Lower leg skin (tissue), 4 donors: ENCODE results near the gene RASGRP2. TPM values are rescaled to one million over a fixed set of nuclear protein-coding genes. Genes with fewer than 3 reads are reported as not detected.

Experiments used
- DNase-seq, 2 donors: peaks; one replicate each; pipeline ENCODE4 v3.0.0-alpha.2; 2019; ENCODE audit warnings: low spot score in 2 of 2
- H3K4me3 ChIP-seq: fragments of 200-600 bp; sonication (generic); 2 replicates; pipeline ENCODE4 v1.5.1; 2017; ENCODE audit warnings: mild to moderate bottlenecking, low read depth; ENCODE audit not compliant: poor library complexity, severe bottlenecking
- POLR2A ChIP-seq, 2 donors: fragments of 450-650 bp; IDR thresholded peaks; one replicate each; pipeline ENCODE4 v1.6.1; 2016 to 2017; ENCODE audit warnings: antibody characterized with exemption in 2 of 2, mild to moderate bottlenecking in 1 of 2, moderate library complexity in 1 of 2
- WGBS, 2 donors: methylation state at CpG; one replicate each; pipeline ENCODE4 v1.1.5; 2018; 5-methylcytosine and 5-hydroxymethylcytosine counted together
- intact Hi-C: fragments of 100-400 bp; cut with DNase I; formaldehyde crosslinking; loops from one replicate; pipeline ENCODE4 v1.15.0; 2023; ENCODE audit warnings: low total_unique reads
- total RNA-seq, 4 donors: library from RNA; depleted of rRNA; stranded (reverse); fragments of >200 nt; gene quantifications; one replicate each; pipeline ENCODE4 v1.1.0, GENCODE V29; 2016
- TF ChIP-seq, protein P1 (sequence below), 3 donors: fragments of 450-650 bp; IDR thresholded peaks; one replicate each; pipeline ENCODE4 v1.5.1; 2016; ENCODE audit warnings: antibody characterized with exemption in 3 of 3, mild to moderate bottlenecking in 3 of 3, moderate library complexity in 2 of 3

RASGRP2 gene
- total RNA-seq, 4 donors from 2014 or later, result 1.1 to 10.0 (median 5.0) TPM

DNA sequence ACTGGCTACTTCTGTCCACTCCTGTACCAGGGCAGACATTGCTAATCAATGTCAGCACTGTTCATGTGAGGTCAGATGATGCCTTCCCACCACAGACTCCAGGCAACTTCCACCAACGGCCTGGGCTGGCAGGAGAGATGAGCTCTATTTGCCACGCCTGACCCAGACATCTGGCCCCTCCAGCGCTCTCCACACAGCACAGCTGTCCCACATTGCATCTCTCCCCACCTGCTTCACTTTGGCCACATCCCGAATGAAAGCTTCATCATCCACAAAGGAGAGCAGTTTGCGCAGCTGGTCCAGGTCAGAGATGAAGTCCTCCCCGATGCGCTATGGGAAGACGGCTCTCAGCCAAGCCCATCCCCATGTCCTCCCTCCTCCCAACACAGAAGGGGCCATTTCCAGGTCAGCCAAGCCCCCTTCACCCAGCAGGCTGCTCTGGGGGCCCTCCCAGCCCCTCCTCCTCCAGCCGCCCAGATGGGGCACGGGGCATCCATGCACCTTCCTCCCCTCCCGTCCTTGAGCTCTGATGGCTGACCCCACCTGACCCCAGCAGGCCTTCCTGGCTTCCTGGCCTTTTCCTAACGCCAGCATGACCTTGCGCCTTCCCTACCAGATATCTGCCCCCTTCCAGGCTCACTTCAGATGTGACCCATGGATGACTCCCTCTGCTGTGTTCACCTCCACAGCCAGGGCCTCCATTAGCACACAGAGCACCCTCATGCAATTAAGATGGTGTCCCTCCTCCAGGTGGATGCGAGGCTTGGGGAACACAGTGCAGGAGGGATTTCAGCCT is 8.4 kb upstream of the RASGRP2 start:
- no peak overlapping the region for H3K4me3 ChIP-seq
- intact Hi-C loops, result no loop called here
- DNase-seq, result no peak
- WGBS, 2 donors, result 88 to 89% methylated on average over 14 of the region's 14 CpGs
- TF ChIP-seq, protein P1, sequence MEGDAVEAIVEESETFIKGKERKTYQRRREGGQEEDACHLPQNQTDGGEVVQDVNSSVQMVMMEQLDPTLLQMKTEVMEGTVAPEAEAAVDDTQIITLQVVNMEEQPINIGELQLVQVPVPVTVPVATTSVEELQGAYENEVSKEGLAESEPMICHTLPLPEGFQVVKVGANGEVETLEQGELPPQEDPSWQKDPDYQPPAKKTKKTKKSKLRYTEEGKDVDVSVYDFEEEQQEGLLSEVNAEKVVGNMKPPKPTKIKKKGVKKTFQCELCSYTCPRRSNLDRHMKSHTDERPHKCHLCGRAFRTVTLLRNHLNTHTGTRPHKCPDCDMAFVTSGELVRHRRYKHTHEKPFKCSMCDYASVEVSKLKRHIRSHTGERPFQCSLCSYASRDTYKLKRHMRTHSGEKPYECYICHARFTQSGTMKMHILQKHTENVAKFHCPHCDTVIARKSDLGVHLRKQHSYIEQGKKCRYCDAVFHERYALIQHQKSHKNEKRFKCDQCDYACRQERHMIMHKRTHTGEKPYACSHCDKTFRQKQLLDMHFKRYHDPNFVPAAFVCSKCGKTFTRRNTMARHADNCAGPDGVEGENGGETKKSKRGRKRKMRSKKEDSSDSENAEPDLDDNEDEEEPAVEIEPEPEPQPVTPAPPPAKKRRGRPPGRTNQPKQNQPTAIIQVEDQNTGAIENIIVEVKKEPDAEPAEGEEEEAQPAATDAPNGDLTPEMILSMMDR (IDR thresholded peaks at IDR 0.05), result no peak
- TF ChIP-seq POLR2A (IDR thresholded peaks at IDR 0.05), result no peak

DNA sequence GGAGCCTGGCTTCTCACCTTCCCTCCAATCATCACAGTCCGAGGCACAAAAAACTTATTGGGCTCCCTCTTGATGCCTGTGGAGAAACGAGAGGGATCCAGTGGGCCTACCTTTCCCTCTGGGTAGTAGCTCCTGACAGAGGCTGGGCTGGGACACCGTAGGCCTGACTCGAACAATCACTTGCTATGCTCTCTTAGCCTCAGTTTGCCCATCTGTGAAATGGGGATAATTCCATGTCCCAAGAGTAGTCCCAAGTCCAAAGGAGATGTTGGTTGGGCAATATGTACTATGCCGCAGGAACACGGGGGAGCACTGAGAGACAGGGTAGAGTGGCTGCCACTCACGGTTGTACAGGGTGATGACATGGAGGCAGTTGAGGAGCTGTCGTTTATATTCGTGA is 7.6 kb upstream of the RASGRP2 start:
- intact Hi-C loops, result no loop called here
- DNase-seq, result no peak
- WGBS, 2 donors, result 96 to 97% methylated on average over 9 of the region's 9 CpGs
- TF ChIP-seq, protein P1 (IDR thresholded peaks at IDR 0.05), result no peak
- no peak for TF ChIP-seq POLR2A (IDR thresholded peaks at IDR 0.05)
- H3K4me3 ChIP-seq, result no peak overlapping the region

DNA sequence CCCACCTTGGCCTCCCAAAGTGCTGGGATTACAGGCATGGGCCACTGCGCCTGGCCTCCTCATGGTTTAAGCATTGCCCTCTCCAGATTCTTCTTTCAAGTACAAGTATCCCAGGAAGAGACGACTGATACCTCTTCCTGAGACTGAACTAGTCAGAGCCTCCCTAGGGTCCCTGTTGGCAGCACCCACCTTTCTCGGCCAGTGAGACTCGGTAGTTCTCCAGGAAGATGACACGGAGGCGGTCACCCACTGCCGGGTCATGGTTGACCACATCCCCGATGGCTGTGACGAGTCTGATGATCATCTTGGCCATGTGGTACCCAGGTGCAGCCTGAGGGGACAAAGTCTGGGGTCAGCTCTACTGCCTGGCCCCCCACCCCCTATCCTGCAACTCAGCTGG is 7.2 kb upstream of the RASGRP2 start:
- WGBS, 2 donors, result 87 to 97% methylated on average over 8 of the region's 9 CpGs
- TF ChIP-seq, protein P1 (IDR thresholded peaks at IDR 0.05), result no peak
- TF ChIP-seq POLR2A (IDR thresholded peaks at IDR 0.05), result no peak
- H3K4me3 ChIP-seq, result no peak overlapping the region
- intact Hi-C loops, result no loop called here
- no peak for DNase-seq

DNA sequence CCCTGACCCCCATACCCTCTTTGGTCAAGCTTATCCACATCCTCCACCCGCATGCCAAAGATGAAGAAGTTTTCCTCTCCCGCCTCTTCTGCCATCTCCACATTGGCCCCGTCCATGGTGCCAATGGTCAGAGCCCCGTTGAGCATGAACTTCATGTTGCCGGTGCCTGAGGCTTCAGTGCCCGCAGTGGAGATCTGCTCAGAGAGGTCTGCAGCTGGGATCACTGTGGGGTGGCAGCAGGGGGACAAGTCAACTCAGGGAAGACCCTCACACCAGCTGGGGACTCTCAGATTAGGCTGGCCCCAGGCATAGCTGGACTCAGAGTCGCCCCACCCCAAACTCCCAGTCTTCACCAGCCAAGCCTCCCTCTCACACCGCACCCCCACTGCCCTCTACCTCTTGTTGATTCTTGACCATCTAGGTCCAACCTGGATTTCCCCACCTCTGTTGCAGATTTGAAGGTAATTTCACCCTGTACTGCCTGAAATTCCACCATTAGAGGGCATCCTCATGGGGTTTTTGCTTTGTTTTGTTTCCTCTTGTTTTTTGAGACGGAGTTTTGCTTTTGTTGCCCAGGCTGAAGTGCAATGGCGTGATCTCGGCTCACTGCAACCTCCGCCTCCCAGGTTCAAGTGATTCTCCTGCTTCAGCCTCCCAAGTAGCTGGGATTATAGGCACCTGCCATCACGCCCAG is 6.6 kb upstream of the RASGRP2 start:
- WGBS, 2 donors, result 93 to 97% methylated on average over 13 of the region's 13 CpGs
- TF ChIP-seq POLR2A (IDR thresholded peaks at IDR 0.05), result no peak
- TF ChIP-seq, protein P1 (IDR thresholded peaks at IDR 0.05), result no peak
- no peak overlapping the region for H3K4me3 ChIP-seq
- intact Hi-C loops, result no loop called here
- DNase-seq, result no peak

DNA sequence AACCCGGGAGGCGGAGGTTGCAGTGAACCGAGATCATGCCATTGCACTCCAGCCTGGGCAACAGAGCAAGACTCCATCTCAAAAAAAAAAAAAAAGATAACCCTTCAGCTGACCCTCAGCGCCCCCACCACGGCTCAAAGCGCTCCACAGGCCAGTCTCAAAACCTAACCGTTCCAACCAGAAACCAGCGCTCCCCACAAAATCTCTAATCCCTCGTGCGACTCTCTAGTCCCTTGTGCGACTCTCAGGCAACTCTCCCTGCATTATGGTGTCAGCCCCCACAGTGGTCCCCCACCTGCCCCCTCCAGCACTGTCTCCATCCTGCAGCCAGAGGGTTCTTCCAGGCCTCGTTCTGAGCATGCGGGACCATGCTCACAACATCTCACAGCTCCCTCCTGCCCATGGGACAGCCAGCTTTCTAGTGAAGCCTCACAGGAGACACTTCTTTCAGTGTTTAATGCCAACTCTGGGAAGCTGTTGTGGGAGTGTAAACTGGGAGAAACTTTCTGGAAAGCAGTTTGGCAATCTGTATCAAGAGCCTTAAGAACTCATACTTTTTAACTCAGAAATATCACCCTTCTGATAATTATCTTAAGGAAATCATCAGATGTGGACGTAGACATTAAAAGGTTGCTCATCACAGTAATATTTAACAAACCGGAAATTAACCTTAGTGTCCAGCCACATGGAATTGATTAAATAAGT is 4.2 kb upstream of the RASGRP2 start:
- DNase-seq, result no peak
- TF ChIP-seq, protein P1 (IDR thresholded peaks at IDR 0.05), result no peak
- intact Hi-C loops, result no loop called here
- no peak overlapping the region for H3K4me3 ChIP-seq
- WGBS, 2 donors, result 72 to 76% methylated on average over 15 of the region's 15 CpGs
